OCI-LY3 (cell line): ENCODE measurements around the gene GPR137.

Experiments used
- CTCF ChIP-seq: fragments of 200-600, 300-600 bp; sonication (generic); IDR thresholded peaks from 2 replicates; pipeline ENCODE4 v1.5.1; 2014; ENCODE audit warnings: antibody characterized with exemption, low read length, low read depth
- EZH2phosphoT487 ChIP-seq: fragments of 200-600 bp; shearing (Covaris generic); IDR thresholded peaks from 2 replicates; pipeline ENCODE4 v1.6.1; 2018; ENCODE audit warnings: antibody characterized with exemption, mixed run types, low read depth

GRCh38 chr11:64320556-64320955 lies 34.9 kb downstream of the GPR137 start:
- TF ChIP-seq CTCF (no peak), EZH2phosphoT487 (no peak)
